ENCODE data around the gene FAM90A26. TPM values are rescaled to one million over a fixed set of nuclear protein-coding genes. Genes with fewer than 3 reads are reported as not detected.
A peak's percentile ranks its signal among the peaks of the same experiment; 100 is the strongest.
"Not testable (repeated sequence)": the region's sequence is repeated elsewhere in the genome, so short reads cannot be mapped to it uniquely, and the experiment has no call there.

The FAM90A26 gene
- total RNA-seq, 1 experiment from 2014 or later, result not detected

DNA sequence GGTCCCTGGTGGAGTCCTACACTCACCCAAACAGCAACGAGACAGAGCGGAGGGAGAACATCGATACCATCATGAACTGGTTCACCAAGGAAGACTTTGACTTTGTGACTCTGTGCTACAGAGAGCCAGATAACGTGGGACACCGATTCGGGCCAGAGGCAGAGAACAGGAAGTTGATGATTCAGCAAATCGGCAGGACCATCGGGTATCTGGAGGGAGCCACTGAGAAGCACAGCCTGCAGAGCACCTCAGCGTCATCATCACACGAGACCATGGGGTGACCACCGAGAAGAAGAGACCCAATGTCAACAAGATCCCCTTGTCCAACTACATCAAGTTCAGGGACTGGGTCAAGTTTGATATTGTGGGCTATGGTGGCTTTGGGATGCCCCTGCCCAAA lies 29.2 kb upstream of the FAM90A26 start:
- H3K9me3 ChIP-seq (ENCODE audit: low read length); H3K4me2 ChIP-seq (ENCODE audit: low read depth, low read length, poor library complexity, severe bottlenecking); H4K20me1 ChIP-seq (ENCODE audit: insufficient read depth, low read depth, low read length); H3K9ac ChIP-seq (ENCODE audit: low read length); H3K4me3 ChIP-seq (ENCODE audit: low read length); H3K27me3 ChIP-seq (ENCODE audit: low read length); H2AFZ ChIP-seq (ENCODE audit: low read length); H3K79me2 ChIP-seq (ENCODE audit: low read length); DNase-seq; H3K9me2 ChIP-seq (replicated peaks; ENCODE audit: insufficient read depth, low read length); H3K27ac ChIP-seq (ENCODE audit: low read length); H3K4me1 ChIP-seq (ENCODE audit: low read length); H3K36me3 ChIP-seq (ENCODE audit: insufficient read depth, low read length): not testable (repeated sequence)

DNA sequence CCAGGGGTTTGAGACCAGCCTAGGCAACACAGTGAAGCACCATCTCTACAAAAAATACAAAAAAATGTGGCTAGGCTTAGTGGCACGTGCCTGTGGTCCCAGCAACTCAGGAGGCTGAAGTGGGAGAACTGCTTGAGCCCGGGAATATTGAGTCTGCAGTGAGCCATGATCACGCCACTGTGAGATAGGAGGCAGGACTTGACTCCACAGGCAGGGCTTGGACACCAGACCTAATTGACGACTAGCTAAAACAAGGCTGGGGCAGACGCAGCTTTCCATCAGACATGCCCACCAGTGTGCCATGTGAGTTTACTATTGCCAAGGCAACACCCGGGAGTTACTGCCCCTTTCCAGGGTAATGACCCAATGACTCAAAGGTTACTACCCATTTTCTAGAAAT lies 27.4 kb upstream of the FAM90A26 start:
- not testable (repeated sequence) for H3K9ac ChIP-seq (ENCODE audit: low read length); H3K4me3 ChIP-seq (ENCODE audit: low read length); H2AFZ ChIP-seq (ENCODE audit: low read length); H3K36me3 ChIP-seq (ENCODE audit: insufficient read depth, low read length); H3K79me2 ChIP-seq (ENCODE audit: low read length); H3K4me2 ChIP-seq (ENCODE audit: low read depth, low read length, poor library complexity, severe bottlenecking); H3K27ac ChIP-seq (ENCODE audit: low read length); H3K27me3 ChIP-seq (ENCODE audit: low read length); H3K9me3 ChIP-seq (ENCODE audit: low read length); DNase-seq; H3K4me1 ChIP-seq (ENCODE audit: low read length); H4K20me1 ChIP-seq (ENCODE audit: insufficient read depth, low read depth, low read length); H3K9me2 ChIP-seq (replicated peaks; ENCODE audit: insufficient read depth, low read length)

DNA sequence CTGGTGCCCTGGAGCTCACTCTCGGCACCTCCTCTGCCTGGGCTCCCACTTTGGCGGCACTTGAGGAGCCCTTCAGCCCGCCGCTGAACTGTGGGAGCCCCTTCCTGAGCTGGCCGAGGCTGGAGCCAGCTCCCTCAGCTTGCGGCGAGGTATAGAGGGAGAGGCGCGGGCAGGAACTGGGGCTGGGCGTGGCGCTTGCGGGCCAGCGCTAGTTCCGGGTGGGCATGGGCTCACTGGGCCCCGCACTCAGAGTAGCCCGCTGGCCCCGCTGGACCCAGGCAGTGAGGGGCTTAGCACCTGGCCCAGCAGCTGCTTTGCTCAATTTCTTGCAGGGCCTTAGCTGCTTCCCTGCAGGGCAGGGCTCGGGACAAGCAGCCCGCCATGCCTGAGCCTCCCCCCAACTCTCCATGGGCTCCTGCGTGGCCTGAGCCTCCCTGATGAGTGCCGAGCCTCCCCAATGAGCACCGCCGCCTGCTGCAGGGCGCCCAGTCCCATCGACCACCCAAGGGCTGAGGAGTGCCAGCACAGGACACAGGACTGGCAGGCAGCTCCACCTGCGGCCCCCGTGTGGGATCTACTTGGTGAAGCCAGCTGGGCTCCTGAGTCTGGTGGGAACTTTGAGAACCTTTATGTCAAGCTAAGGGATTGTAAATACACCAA lies 26.7 kb upstream of the FAM90A26 start:
- Histone ChIP-seq H3K4me3 (ENCODE audit: low read length) (no peak overlapping the region), H3K79me2 (ENCODE audit: low read length) (no peaks in the 10 kb centered on the region), H3K9ac (ENCODE audit: low read length) (no peak overlapping the region), H2AFZ (ENCODE audit: low read length) (no peak overlapping the region), H3K27me3 (ENCODE audit: low read length) (no peaks in the 10 kb centered on the region), H4K20me1 (ENCODE audit: insufficient read depth, low read depth, low read length) (no peaks in the 10 kb centered on the region), H3K4me2 (ENCODE audit: low read depth, low read length, poor library complexity, severe bottlenecking) (no peak overlapping the region), H3K36me3 (ENCODE audit: insufficient read depth, low read length) (no peaks in the 10 kb centered on the region), H3K9me3 (ENCODE audit: low read length) (no peaks in the 10 kb centered on the region), H3K4me1 (ENCODE audit: low read length) (no peaks in the 10 kb centered on the region), H3K9me2 (replicated peaks; ENCODE audit: insufficient read depth, low read length) (no peaks in the 10 kb centered on the region), H3K27ac (ENCODE audit: low read length) (no peak overlapping the region)
- DNase-seq, result no peak

DNA sequence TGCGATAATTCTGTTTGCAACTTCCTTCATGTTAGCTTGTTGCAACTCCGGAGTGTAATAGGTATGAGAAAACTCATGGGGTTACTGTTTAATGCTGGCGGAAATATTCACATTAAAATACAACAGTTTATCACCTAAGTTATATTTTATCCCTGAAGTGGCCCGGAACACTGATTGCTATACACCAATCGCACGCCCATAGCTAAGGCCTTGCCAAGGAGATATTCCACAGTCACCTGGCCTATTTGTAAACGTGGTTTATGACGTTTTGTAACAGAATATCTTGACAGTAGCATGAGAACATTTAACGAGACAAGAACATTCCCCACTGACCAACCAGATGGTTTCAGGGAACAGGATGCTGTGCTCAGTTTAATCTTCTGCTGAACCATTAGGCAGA lies 23.2 kb upstream of the FAM90A26 start:
- H3K9me3 ChIP-seq (ENCODE audit: low read length), result no peaks in the 10 kb centered on the region
- DNase-seq, result no peak
- H3K36me3 ChIP-seq (ENCODE audit: insufficient read depth, low read length), result no peaks in the 10 kb centered on the region
- H3K4me3 ChIP-seq (ENCODE audit: low read length), result no peak overlapping the region
- H3K9me2 ChIP-seq (replicated peaks; ENCODE audit: insufficient read depth, low read length), result no peaks in the 10 kb centered on the region
- no peak overlapping the region for H3K4me2 ChIP-seq (ENCODE audit: low read depth, low read length, poor library complexity, severe bottlenecking)
- H3K79me2 ChIP-seq (ENCODE audit: low read length), result no peaks in the 10 kb centered on the region
- H2AFZ ChIP-seq (ENCODE audit: low read length), result no peak overlapping the region
- H3K4me1 ChIP-seq (ENCODE audit: low read length), result no peaks in the 10 kb centered on the region
- H3K9ac ChIP-seq (ENCODE audit: low read length), result no peak overlapping the region
- no peaks in the 10 kb centered on the region for H3K27me3 ChIP-seq (ENCODE audit: low read length)
- no peaks in the 10 kb centered on the region for H4K20me1 ChIP-seq (ENCODE audit: insufficient read depth, low read depth, low read length)
- no peak overlapping the region for H3K27ac ChIP-seq (ENCODE audit: low read length)

DNA sequence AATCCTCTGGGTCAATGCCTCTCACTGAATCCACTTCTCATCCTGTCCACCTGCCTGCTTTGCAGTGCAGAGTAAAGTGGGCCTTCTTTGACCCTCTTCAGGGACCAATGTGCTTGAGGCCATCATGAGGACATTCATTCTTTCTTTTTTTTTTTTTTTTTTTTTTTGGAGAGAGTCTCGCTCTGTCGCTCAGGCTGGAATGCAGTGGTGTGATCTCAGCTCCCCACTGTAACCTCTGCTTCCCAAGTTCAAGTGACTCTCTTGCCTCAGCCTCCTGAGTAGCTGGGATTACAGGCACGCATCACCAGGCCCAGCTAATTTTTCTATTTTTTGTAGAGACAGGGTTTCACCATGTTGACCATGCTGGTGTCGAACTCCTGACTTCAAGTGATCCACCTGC lies 22.8 kb upstream of the FAM90A26 start:
- not testable (repeated sequence) for H3K27me3 ChIP-seq (ENCODE audit: low read length); DNase-seq

DNA sequence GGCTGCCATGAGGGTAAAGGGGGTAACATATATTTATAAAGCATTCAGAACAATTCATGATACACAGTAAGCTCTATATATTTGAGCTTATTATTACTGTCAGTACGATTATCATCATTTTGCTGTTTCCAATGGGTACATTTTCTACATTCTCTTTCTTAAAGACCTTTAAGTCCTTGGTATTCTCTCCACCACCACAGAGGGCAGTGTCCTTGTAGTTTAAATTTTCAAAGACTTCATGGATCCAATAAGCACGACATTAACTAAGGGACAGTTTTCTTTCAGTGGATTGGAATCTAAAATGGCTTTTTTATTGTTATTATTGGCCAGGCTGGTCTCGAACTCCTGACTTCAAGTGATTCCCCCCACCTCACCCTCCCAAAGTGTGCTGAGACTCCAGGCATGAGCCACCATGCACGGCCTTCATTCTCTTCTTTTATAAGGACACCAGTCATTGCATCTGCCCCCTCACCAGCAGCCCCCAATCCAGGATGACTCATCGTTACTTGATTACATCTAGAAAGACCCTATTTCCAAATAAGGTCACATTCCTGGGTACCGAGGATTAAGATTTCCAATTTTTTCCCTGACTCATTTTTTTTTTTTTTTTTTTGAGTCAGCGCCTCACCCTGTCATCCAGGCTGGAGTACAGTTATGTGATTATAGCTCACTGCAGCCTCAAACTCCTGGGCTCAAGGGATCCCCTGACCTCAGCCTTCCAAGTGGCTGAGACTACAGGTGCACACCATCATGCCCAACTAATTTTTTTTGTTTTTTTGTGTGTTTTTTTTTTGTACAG lies 21.4 kb upstream of the FAM90A26 start:
- not testable (repeated sequence) for H2AFZ ChIP-seq (ENCODE audit: low read length); H3K79me2 ChIP-seq (ENCODE audit: low read length); H3K27me3 ChIP-seq (ENCODE audit: low read length); DNase-seq; H3K27ac ChIP-seq (ENCODE audit: low read length); H3K36me3 ChIP-seq (ENCODE audit: insufficient read depth, low read length); H3K9me3 ChIP-seq (ENCODE audit: low read length); H3K9ac ChIP-seq (ENCODE audit: low read length); H3K4me3 ChIP-seq (ENCODE audit: low read length); H3K9me2 ChIP-seq (replicated peaks; ENCODE audit: insufficient read depth, low read length); H3K4me2 ChIP-seq (ENCODE audit: low read depth, low read length, poor library complexity, severe bottlenecking); H3K4me1 ChIP-seq (ENCODE audit: low read length); H4K20me1 ChIP-seq (ENCODE audit: insufficient read depth, low read depth, low read length)

More for the DNA sequence above, 22.8 kb upstream of the FAM90A26 start:
- not testable (repeated sequence) for H3K9me2 ChIP-seq (replicated peaks; ENCODE audit: insufficient read depth, low read length); H4K20me1 ChIP-seq (ENCODE audit: insufficient read depth, low read depth, low read length); H3K9ac ChIP-seq (ENCODE audit: low read length); H3K36me3 ChIP-seq (ENCODE audit: insufficient read depth, low read length); H3K4me3 ChIP-seq (ENCODE audit: low read length); H3K9me3 ChIP-seq (ENCODE audit: low read length); H3K4me2 ChIP-seq (ENCODE audit: low read depth, low read length, poor library complexity, severe bottlenecking); H3K4me1 ChIP-seq (ENCODE audit: low read length); H3K79me2 ChIP-seq (ENCODE audit: low read length); H2AFZ ChIP-seq (ENCODE audit: low read length); H3K27ac ChIP-seq (ENCODE audit: low read length)

DNA sequence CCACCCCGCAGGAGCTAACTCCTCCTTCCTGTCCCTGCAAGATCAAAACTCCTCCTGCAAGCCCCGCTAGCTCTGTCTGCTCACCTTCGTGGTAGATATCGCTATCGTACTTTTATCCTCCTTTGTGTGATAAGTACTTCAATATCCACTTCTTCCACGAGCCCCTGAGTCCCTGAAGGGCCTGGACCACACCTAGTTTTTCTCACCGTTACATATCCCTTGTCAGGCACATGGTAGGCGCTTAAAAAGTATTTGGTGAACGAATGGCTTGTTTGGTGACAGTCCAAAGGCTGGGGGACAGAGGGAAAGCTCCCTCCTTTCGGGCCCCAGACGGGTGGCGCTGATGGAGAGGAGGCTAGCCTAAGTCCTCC lies 18.4 kb upstream of the FAM90A26 start:
- H3K9me3 ChIP-seq (ENCODE audit: low read length); H3K4me3 ChIP-seq (ENCODE audit: low read length); H3K36me3 ChIP-seq (ENCODE audit: insufficient read depth, low read length); H2AFZ ChIP-seq (ENCODE audit: low read length); H3K4me1 ChIP-seq (ENCODE audit: low read length); H3K27me3 ChIP-seq (ENCODE audit: low read length); H3K9ac ChIP-seq (ENCODE audit: low read length); H3K79me2 ChIP-seq (ENCODE audit: low read length); H4K20me1 ChIP-seq (ENCODE audit: insufficient read depth, low read depth, low read length); H3K9me2 ChIP-seq (replicated peaks; ENCODE audit: insufficient read depth, low read length); DNase-seq; H3K27ac ChIP-seq (ENCODE audit: low read length): not testable (repeated sequence)
- H3K4me2 ChIP-seq (ENCODE audit: low read depth, low read length, poor library complexity, severe bottlenecking), result peak overlapping the region; percentile 32

DNA sequence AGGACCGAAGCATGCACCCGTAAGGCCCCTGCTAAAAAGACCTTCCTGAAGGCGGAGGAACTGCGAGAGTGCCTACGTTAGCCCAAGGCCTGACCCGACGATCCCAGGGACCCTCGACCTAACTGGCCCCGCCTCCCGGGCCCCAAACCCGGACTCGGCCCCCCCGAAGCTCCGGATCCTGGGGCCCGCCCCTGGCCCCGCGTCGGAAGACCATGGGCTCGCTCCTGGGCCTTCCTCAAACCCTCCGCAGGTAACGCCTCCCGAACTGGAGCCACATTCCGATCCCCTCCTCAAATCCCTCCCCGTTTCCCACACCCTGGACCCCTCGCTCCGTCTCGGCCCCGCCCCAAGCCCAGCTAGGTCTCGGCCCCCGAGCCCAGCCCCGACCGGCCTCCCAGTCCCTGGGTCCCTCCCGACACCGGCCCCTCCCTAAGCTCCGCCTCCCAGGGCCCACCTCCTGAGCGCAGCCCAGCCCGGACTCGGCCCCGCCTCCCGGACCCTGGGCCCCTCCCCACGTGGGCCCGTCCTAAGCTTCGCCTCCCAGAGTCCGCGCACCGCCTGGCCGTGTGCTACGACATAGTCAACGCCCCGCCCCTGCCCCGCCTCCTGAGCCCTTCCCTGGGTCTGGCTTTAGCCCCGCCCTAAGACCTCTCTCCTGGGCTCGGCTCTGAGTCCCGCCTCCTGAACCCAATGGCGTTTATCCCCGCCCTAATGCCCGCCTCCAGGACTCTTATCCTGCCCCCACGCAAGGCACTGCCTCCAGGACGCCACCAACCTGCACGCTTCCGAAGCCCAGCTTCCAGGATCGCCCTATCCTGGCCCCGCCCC lies 17.8 kb upstream of the FAM90A26 start:
- not testable (repeated sequence) for H3K27ac ChIP-seq (ENCODE audit: low read length); H2AFZ ChIP-seq (ENCODE audit: low read length); H3K9me2 ChIP-seq (replicated peaks; ENCODE audit: insufficient read depth, low read length); H3K36me3 ChIP-seq (ENCODE audit: insufficient read depth, low read length); H3K9ac ChIP-seq (ENCODE audit: low read length); H3K9me3 ChIP-seq (ENCODE audit: low read length); H3K27me3 ChIP-seq (ENCODE audit: low read length); H4K20me1 ChIP-seq (ENCODE audit: insufficient read depth, low read depth, low read length); H3K4me3 ChIP-seq (ENCODE audit: low read length); H3K79me2 ChIP-seq (ENCODE audit: low read length); H3K4me1 ChIP-seq (ENCODE audit: low read length)
- peak overlapping the region; percentile 32 for H3K4me2 ChIP-seq (ENCODE audit: low read depth, low read length, poor library complexity, severe bottlenecking)
- peak; percentile 93 for DNase-seq
